Muscle layer of colon (tissue), 2 donors: ENCODE results near the gene NOC4L.

ENCODE experiments used
- H3K27ac ChIP-seq: one replicate; pipeline ENCODE4 v1.7.0; 2013; ENCODE audit warnings: low read depth, mild to moderate bottlenecking, low read length, moderate library complexity
- H3K27me3 ChIP-seq, 2 donors: one replicate each; pipeline ENCODE4 v1.7.0; 2013; ENCODE audit warnings: low read length in 2 of 2, mild to moderate bottlenecking in 2 of 2; ENCODE audit not compliant: insufficient read depth in 2 of 2, control insufficient read depth in 1 of 2
- H3K36me3 ChIP-seq: one replicate; pipeline ENCODE4 v1.7.0; 2013; ENCODE audit warnings: mild to moderate bottlenecking, low read length; ENCODE audit not compliant: insufficient read depth
- H3K4me1 ChIP-seq: one replicate; pipeline ENCODE4 v1.7.0; 2013; ENCODE audit warnings: mild to moderate bottlenecking, low read length; ENCODE audit not compliant: insufficient read depth
- H3K4me3 ChIP-seq, 2 donors: one replicate each; pipeline ENCODE4 v1.7.0; 2013; ENCODE audit warnings: low read length in 2 of 2, low read depth in 1 of 2, mild to moderate bottlenecking in 1 of 2, moderate library complexity in 1 of 2
- H3K9ac ChIP-seq: one replicate; pipeline ENCODE4 v1.7.0; 2013; ENCODE audit warnings: low read length
- H3K9me3 ChIP-seq: one replicate; pipeline ENCODE4 v1.7.0; 2013; ENCODE audit warnings: mild to moderate bottlenecking, low read length
- donor health status: abdominal sarcoma.
- donor health status: Adenocarcinoma of cecum.

The NOC4L gene

DNA sequence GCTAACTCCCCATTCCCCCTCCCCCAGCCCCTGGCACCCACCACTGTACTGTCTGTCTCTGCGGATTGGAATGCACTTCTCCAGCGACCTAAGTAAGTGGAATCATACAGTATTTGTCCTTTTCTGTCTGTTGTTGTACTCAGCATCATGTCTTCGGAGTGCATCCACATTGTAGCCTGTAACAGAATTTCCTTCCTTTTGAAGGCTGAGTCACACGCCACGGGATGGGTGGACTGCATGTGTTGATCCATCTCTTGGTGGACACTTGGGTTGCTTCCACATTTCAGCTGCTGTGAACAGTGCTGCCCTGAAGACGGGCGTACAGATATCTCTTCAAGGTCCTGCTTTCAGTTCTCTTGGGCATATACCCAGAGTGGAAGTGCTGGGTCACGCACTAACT is 34.5 kb upstream of the NOC4L start:
- Histone ChIP-seq H3K36me3 (peaks cover 24% of the 10 kb centered on the region), H3K27me3 (no peaks in the 10 kb centered on the region), H3K27ac (no peak overlapping the region), H3K9ac (no peak overlapping the region), H3K4me1 (no peaks in the 10 kb centered on the region), H3K9me3 (no peaks in the 10 kb centered on the region), H3K4me3 (no peak overlapping the region)

DNA sequence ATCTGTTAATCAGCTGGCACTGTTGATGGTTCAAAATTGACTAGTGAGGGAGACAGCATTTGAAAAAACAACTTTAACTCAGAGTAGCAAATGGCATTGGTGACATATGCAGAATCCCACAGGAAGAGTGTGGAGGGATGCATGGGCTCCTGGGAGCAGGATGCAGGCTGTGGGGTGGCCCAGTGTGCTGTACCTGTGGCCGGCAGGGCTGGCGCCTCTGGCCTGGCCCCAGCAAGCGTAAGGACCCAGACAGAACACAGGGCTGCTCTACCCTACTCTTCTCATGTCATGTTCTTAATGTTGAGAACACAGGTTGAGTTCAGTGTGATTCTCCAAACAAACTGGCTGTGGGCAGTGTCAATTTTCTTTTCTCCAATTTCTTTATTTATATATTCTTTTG is 33.6 kb upstream of the NOC4L start:
- Histone ChIP-seq H3K27me3 (no peaks in the 10 kb centered on the region), H3K4me3 (no peak overlapping the region), H3K4me1 (no peaks in the 10 kb centered on the region), H3K36me3 (peaks cover 33% of the 10 kb centered on the region), H3K9me3 (no peaks in the 10 kb centered on the region), H3K9ac (no peak overlapping the region), H3K27ac (no peak overlapping the region)

DNA sequence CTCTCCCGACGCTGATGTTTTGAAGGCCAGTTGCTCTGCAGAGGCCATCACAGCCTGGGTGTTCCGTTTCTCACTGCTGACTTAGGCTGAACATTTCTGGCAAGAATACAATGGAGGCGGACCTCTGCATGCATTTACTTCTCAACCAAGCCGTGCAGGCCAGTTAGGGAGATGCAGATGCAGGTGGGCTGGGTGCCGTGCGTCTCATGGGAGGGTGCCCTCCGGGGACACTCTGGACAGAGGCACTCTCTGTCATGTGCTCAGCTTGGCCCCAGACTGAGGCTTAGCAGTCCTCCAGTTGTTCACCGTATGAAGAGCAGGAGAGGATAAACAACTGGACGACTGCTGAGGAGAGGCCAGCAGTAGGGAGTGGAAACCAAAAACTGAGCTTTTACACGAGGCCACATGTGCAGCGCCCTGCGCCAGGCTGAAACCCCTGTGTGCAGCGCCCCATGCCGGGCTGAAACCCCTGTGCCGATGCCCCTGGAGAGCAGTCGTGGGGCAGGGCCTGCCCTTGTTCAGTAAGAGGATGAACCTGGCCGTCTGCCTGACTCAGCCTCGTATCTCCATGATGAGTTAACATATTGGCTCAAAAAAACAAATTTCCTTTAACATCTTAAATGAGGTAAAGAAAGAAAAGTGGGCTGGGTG is 32.5 kb upstream of the NOC4L start:
- Histone ChIP-seq H3K4me1 (no peaks in the 10 kb centered on the region), H3K9me3 (no peaks in the 10 kb centered on the region), H3K27ac (no peak overlapping the region), H3K4me3 (no peak overlapping the region), H3K27me3 (no peaks in the 10 kb centered on the region), H3K9ac (no peak overlapping the region), H3K36me3 (peaks cover 33% of the 10 kb centered on the region)

DNA sequence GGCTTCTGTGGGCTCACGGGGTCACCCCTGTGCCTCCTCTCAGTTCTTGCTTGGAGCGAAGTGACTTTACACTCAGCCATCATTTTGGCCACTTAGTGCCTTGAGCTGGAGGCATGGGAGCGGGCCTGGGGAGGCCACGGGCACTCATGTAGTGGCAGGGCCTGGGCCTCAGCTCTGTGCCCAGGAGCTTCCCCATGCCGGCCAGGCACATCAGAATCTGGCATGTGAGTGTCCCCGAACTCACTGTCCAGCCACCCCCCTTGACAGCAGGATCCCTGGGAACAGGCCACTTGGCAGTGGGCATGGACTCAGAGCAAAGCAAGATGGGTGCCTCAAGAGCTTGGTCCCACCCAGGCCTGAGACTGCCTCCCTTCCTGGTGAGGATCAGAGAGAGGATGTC is 29.6 kb upstream of the NOC4L start:
- Histone ChIP-seq H3K4me1 (no peaks in the 10 kb centered on the region), H3K9me3 (no peaks in the 10 kb centered on the region), H3K4me3 (no peak overlapping the region), H3K27me3 (no peaks in the 10 kb centered on the region), H3K9ac (no peak overlapping the region), H3K36me3 (peaks cover 28% of the 10 kb centered on the region), H3K27ac (no peak overlapping the region)

DNA sequence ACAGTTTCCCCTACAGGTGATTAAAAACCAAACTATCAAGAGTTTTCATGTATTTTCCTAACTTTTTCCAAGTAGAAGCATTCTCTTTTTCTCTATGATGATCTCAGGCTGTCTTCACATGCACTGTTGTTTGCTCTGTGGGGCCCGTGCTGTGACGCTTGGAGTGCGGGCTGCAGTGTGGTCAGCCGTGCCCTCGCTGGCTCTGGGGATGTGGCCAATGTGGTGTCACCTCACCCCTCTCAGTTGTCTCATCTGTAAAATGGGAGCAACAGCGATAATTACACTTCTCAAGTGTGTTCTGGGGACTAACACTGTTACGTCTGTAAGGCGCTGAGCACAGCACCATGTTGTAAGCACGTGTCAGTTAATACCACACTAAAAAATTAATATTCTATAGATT is 28.8 kb upstream of the NOC4L start:
- H3K4me1 ChIP-seq = no peaks in the 10 kb centered on the region
- H3K9me3 ChIP-seq = no peaks in the 10 kb centered on the region
- H3K36me3 ChIP-seq = peaks cover 24% of the 10 kb centered on the region
- H3K4me3 ChIP-seq = no peak overlapping the region
- H3K27me3 ChIP-seq = no peaks in the 10 kb centered on the region
- H3K27ac ChIP-seq = no peak overlapping the region
- no peak overlapping the region for H3K9ac ChIP-seq

DNA sequence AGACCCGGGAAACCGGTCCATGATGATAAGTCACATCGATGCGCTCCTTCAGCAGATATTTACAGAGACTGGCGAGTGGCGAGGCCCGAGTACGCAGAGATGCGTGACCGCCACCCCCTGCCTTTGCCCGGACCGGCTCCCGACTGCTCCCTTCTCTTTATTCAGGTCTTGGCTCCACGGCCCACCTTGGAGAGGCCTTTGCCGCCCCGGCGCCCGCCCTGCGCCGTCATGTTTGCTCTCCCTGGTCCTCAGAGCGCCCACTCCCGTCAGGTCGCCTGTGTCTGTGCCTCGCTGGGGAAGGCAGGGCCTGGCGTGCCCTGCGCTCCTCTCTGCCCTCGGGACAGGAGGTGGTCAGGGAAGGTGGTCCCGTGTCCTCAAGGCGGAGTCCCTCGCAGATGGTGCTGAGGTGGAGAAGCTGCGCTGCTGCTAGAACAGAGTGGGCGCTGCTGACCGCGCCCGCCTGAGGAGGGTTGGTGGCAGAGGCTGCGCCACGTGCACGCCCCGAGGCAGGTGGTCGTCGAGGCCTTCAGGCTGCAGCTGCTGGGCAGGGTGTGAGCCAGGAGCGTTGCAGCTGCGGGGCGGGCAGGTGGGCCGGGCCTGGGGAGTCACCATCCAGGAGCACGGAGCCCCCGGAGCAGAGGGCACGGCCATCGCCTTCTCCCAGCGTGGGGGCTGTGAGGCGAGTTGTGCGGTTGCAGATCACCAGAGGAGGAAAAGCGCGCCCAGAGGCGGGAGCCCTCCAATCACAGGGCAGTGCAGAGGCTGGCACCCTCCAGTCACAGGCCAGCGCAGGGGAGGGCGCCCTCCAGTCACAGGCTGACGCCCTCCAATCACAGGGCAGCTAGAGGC is 27.3 kb upstream of the NOC4L start:
- no peaks in the 10 kb centered on the region for H3K27me3 ChIP-seq
- no peak overlapping the region for H3K27ac ChIP-seq
- H3K4me1 ChIP-seq = no peaks in the 10 kb centered on the region
- peaks cover 31% of the 10 kb centered on the region for H3K36me3 ChIP-seq
- no peak overlapping the region for H3K9ac ChIP-seq
- H3K9me3 ChIP-seq = no peaks in the 10 kb centered on the region
- no peak overlapping the region for H3K4me3 ChIP-seq

DNA sequence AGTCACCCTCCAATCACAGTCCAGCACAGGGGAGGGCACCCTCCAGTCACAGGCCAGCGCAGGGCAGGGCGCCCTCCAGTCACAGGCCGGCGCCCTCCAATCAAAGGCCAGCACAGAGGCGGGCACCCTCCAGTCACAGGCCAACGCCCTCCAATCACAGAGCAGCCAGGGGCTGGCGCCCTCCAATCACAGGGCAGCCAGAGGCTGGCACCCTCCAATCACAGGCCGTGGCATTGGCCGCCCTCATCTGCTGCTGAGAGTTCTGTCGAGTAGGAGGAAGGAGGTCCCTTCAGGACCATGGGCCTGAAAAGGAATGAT is 26.7 kb upstream of the NOC4L start:
- H3K27ac ChIP-seq = no peak overlapping the region
- no peaks in the 10 kb centered on the region for H3K4me1 ChIP-seq
- H3K9ac ChIP-seq = no peak overlapping the region
- no peak overlapping the region for H3K4me3 ChIP-seq
- peaks cover 37% of the 10 kb centered on the region for H3K36me3 ChIP-seq
- H3K27me3 ChIP-seq = no peaks in the 10 kb centered on the region
- H3K9me3 ChIP-seq = no peaks in the 10 kb centered on the region

DNA sequence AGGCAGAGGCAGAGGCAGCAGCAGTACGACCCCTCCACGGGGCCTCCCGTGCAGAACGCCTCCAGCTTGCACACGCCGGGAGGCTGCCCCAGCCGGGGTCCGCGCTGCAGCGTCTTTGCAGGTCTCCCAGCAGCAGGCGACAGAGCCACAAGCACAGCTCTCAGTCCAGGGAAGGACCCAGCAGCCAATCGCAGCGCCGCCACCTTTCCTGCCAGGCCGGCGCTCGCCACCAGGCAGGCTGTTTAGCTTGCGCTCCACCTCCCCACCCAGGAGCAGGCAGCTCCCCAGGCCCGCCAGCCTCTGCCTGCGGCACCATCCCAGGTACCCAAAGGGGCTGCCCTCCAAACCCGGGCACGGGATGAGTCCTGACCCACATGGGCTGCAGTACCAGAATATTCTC is 25.4 kb upstream of the NOC4L start:
- H3K9ac ChIP-seq = no peak overlapping the region
- no peak overlapping the region for H3K27ac ChIP-seq
- peaks cover 34% of the 10 kb centered on the region for H3K36me3 ChIP-seq
- H3K9me3 ChIP-seq = no peaks in the 10 kb centered on the region
- no peaks in the 10 kb centered on the region for H3K27me3 ChIP-seq
- no peak overlapping the region for H3K4me3 ChIP-seq
- H3K4me1 ChIP-seq = no peaks in the 10 kb centered on the region

DNA sequence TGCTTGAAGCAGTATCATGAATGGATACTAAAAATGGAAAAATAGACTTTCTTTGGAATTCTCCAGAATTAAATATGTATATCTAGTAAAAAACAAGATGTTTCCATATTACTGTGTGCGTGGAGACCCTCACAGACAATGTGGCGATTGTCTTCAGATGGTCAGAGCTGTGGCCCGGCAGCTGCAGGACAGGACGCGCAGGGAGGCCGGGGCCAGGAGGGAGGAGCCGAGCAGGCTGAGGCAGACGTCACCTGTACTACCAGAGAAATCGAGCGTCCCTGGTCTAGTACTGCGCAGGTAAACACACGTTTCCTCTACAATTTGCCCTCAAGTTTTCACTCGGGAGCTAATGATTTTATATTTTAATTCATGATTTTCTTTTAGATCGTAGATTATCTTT is 23.0 kb upstream of the NOC4L start:
- H3K9ac ChIP-seq = no peak overlapping the region
- no peaks in the 10 kb centered on the region for H3K9me3 ChIP-seq
- H3K27ac ChIP-seq = no peak overlapping the region
- H3K27me3 ChIP-seq = no peaks in the 10 kb centered on the region
- H3K4me1 ChIP-seq = no peaks in the 10 kb centered on the region
- peaks cover 35% of the 10 kb centered on the region for H3K36me3 ChIP-seq
- no peak overlapping the region for H3K4me3 ChIP-seq

DNA sequence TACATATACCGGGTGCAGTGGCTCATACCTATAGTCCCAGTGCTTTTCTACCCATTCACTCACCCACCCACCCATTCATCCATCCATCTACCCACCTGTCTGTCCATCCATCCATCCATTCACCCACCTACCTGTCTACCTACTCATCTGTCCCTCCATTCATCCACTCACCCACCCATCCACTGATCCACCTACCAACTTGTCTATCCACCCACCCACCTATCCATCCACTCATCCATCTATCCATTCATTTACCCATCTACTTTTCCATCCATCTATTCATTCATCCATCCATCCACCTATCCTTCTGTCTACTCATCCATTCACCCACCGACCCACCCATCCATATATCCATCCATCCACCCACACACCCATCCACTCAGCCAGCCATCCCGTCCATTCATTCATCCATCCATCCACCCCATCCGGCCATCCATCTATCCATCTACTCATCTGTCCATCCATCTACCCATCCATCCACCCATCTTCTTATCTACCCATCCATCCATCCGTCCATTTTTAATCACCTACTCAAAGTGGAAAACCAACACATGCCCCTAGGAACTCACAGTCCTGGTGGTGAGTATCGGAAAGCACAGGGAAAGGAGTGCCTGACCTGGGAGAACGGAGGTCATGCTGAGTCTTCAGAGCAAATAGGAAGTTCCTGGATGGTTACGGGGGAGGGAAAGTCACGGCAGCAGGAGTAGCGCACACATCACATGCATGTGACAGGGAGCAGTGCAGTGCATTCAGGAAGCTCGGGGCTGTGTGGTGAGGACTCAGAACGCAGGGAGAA is 20.1 kb upstream of the NOC4L start:
- H3K27ac ChIP-seq = no peak overlapping the region
- no peaks in the 10 kb centered on the region for H3K4me1 ChIP-seq
- no peak overlapping the region for H3K9ac ChIP-seq
- no peaks in the 10 kb centered on the region for H3K27me3 ChIP-seq
- H3K4me3 ChIP-seq = no peak overlapping the region
- H3K9me3 ChIP-seq = no peaks in the 10 kb centered on the region
- peaks cover 64% of the 10 kb centered on the region for H3K36me3 ChIP-seq

DNA sequence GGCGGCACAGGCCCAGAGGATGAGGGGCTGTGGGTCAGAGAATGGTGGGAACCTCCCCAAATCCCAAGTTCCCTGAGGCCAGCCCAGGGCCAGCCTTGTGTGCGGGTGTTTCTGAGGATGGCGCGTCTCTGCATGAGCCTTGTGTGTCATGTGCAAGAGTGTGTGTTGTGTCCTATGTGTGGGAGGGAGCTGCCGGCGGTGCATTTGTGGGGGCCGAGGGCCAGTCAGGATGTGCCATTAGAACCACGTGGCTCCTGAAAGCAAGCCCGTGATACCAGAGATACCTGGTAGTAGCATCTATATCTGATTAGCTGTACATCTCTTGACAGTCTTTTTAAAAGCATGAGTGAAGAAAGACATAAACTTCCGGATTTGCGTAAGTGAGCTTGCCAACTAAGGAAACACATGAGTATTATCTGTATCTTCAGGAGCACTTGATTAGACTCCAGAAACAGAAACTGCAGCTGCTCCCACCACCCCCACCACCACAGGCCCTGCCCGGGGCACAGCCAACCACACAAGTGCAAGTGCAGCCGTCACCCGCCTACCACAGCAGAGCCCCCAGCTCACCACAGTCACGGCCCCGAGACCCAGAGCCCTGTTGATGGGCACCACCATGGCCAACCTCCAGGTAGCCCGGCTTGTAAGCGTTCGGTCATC is 19.4 kb upstream of the NOC4L start:
- Histone ChIP-seq H3K9ac (no peak overlapping the region), H3K27me3 (no peaks in the 10 kb centered on the region), H3K4me3 (no peak overlapping the region), H3K27ac (no peak overlapping the region), H3K4me1 (no peaks in the 10 kb centered on the region), H3K36me3 (peaks cover 66% of the 10 kb centered on the region), H3K9me3 (no peaks in the 10 kb centered on the region)
